Vagina (tissue), 2 donors: ENCODE measurements around the gene MIPEP. TPM values are rescaled to one million over a fixed set of nuclear protein-coding genes. Genes with fewer than 3 reads are reported as not detected.

Source experiments
- DNase-seq, 2 donors: peaks; one replicate each; pipeline ENCODE4 v3.0.0-alpha.2; 2017; ENCODE audit errors: extremely low spot score in 2 of 2
- H3K27ac ChIP-seq: fragments of 200-600 bp; sonication (generic); one replicate; pipeline ENCODE4 v1.5.1; 2019
- H3K27me3 ChIP-seq: fragments of 200-600 bp; sonication (generic); one replicate; pipeline ENCODE4 v1.5.1; 2019
- H3K36me3 ChIP-seq, 2 donors: fragments of 200-600 bp; sonication (generic); one replicate each; pipeline ENCODE4 v1.5.1; 2017 to 2019
- H3K4me1 ChIP-seq: fragments of 200-600 bp; sonication (generic); one replicate; pipeline ENCODE4 v1.5.1; 2019
- H3K4me3 ChIP-seq, 2 donors: fragments of 200-600 bp; sonication (generic); 1 replicate in 1 of 2; 2 replicates in 1 of 2; pipeline ENCODE4 v1.5.1; 2016 to 2019
- H3K9me3 ChIP-seq: fragments of 200-600 bp; sonication (generic); one replicate; pipeline ENCODE4 v1.5.1; 2019
- POLR2A ChIP-seq, 2 donors: fragments of 450-650 bp; IDR thresholded peaks; one replicate each; pipeline ENCODE4 v1.6.1; 2017; ENCODE audit warnings: antibody characterized with exemption in 2 of 2, mild to moderate bottlenecking in 2 of 2, moderate library complexity in 2 of 2
- POLR2AphosphoS5 ChIP-seq, 2 donors: sonication (generic); formaldehyde crosslinking; IDR thresholded peaks; one replicate each; pipeline ENCODE4 v1.9.0; 2017; ENCODE audit warnings: antibody characterized with exemption in 2 of 2, mild to moderate bottlenecking in 2 of 2, low read depth in 1 of 2; ENCODE audit not compliant: insufficient read depth in 1 of 2
- intact Hi-C: fragments of 100-400 bp; cut with DNase I; formaldehyde crosslinking; loops from one replicate; pipeline ENCODE4 v1.15.1; 2023
- total RNA-seq: library from RNA; depleted of rRNA; stranded (reverse); fragments of >200 nt; gene quantifications from one replicate; pipeline ENCODE4 v1.2.3, GENCODE V29; 2016
- TF ChIP-seq, protein P1 (sequence below), 3 experiments: fragments of 450-650 bp in 2 of 3; fragments of 200-600 bp in 1 of 3; sonication (generic) in 1 of 3; IDR thresholded peaks; one replicate each; pipeline ENCODE4 v1.5.1; 2017 to 2019; ENCODE audit warnings: antibody characterized with exemption in 3 of 3, mild to moderate bottlenecking in 2 of 3, moderate library complexity in 2 of 3

The MIPEP gene
- total RNA-seq, 1 donor from 2014 or later, result 13.3 TPM

DNA sequence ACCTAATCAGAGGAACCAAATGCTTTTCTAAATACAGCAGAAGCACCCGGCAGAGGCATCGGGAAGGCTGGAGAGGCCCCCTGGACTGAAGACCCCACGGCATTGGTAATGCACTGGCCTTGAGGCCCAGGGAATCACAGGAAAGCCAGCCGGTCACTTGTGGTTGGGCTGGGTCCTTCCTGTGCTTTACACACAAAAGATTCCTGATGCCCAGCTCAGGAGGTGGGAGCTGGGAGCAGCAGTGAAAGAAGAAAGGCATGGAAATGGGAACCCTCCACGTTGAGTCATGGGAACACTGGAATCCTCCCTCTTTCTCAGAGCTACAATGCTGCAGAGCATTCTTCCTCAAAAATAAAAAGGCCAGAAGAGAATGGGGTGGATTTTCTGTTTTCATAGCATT is 192.6 kb downstream of the MIPEP start:
- H3K4me1 ChIP-seq, result no peaks in the 10 kb centered on the region
- no peak overlapping the region for H3K4me3 ChIP-seq
- TF ChIP-seq POLR2A (IDR thresholded peaks at IDR 0.05) (no peak), POLR2AphosphoS5 (IDR thresholded peaks at IDR 0.05; ENCODE audit: insufficient read depth in 1 of 2, low read depth in 1 of 2) (no peak)
- TF ChIP-seq, protein P1, sequence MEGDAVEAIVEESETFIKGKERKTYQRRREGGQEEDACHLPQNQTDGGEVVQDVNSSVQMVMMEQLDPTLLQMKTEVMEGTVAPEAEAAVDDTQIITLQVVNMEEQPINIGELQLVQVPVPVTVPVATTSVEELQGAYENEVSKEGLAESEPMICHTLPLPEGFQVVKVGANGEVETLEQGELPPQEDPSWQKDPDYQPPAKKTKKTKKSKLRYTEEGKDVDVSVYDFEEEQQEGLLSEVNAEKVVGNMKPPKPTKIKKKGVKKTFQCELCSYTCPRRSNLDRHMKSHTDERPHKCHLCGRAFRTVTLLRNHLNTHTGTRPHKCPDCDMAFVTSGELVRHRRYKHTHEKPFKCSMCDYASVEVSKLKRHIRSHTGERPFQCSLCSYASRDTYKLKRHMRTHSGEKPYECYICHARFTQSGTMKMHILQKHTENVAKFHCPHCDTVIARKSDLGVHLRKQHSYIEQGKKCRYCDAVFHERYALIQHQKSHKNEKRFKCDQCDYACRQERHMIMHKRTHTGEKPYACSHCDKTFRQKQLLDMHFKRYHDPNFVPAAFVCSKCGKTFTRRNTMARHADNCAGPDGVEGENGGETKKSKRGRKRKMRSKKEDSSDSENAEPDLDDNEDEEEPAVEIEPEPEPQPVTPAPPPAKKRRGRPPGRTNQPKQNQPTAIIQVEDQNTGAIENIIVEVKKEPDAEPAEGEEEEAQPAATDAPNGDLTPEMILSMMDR (IDR thresholded peaks at IDR 0.05), result no peak
- H3K36me3 ChIP-seq, result no peaks in the 10 kb centered on the region
- H3K9me3 ChIP-seq, result no peaks in the 10 kb centered on the region
- intact Hi-C loops, result no loop called here
- DNase-seq, result peak in 1 of 2 donors; percentile 64
- H3K27ac ChIP-seq, result no peak overlapping the region
- no peaks in the 10 kb centered on the region for H3K27me3 ChIP-seq

DNA sequence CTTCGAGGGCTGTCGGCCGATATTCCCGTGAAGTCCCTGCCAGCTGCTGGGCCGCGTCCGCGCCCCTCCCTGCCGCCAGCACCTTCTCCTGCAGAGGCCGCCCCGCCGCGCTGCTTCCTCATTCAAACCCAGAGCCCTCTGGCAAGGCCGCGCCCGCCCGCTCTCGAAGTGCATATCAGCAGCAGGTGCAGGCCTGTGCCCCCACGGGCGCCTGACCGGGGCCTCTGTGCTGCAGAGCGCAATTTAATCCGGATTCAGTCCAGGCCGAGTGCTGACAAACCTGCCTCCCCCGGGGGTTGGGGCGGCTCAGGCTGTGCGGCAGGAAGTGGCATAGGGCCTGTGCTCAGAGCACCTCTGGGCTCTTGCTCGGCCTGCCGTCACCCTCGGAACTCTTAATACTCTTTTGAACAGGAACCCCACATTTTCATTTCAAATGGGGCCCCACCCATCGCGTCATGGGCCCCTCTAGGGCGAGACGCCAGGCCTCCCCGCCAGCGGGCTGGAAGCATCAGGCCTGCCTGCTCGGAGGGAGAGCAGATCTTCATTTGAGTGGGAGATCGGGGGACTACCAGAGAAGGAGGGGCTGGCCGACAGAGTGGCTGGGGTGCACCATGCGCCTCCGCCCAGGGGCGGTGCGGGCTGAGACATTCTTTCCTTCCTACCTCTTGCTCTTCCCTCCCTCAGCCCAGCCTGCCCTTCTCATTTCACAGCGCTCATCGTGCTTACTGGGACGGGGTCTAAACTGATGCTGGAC is 193.3 kb downstream of the MIPEP start:
- no peaks in the 10 kb centered on the region for H3K36me3 ChIP-seq
- intact Hi-C loops, result no loop called here
- peak in 1 of 2 donors; percentile 71 for DNase-seq
- no peaks in the 10 kb centered on the region for H3K27me3 ChIP-seq
- H3K9me3 ChIP-seq, result no peaks in the 10 kb centered on the region
- H3K27ac ChIP-seq, result no peak overlapping the region
- H3K4me1 ChIP-seq, result no peaks in the 10 kb centered on the region
- no peak overlapping the region for H3K4me3 ChIP-seq
- TF ChIP-seq POLR2A (IDR thresholded peaks at IDR 0.05), result no peak
- TF ChIP-seq, protein P1 (IDR thresholded peaks at IDR 0.05), result no peak
- no peak for TF ChIP-seq POLR2AphosphoS5 (IDR thresholded peaks at IDR 0.05; ENCODE audit: insufficient read depth in 1 of 2, low read depth in 1 of 2)

DNA sequence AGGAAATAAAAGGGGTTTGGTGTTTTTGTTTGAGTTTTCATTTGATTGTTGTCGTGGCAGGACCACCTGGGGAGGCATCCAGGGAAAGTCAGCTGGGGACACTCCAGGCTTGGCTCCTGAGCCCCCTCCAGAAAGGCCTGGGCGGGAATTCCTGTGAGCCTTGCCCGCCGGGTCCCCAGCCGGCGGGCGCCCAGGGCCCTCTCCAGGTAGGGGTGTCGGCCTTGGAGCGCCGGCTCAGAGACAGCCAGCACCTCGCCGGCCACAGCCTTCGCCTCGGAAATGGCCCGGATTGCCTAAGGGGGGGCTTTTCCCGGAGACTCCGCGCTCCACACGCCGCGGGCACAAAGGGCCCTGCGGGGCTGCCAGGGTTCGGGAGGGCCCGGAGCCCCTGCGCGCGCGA is 194.0 kb downstream of the MIPEP start:
- no peaks in the 10 kb centered on the region for H3K9me3 ChIP-seq
- H3K36me3 ChIP-seq, result no peaks in the 10 kb centered on the region
- TF ChIP-seq POLR2AphosphoS5 (IDR thresholded peaks at IDR 0.05; ENCODE audit: insufficient read depth in 1 of 2, low read depth in 1 of 2) (no peak), POLR2A (IDR thresholded peaks at IDR 0.05) (no peak)
- TF ChIP-seq, protein P1 (IDR thresholded peaks at IDR 0.05), result no peak
- no peak overlapping the region for H3K27ac ChIP-seq
- no peak for DNase-seq
- H3K4me1 ChIP-seq, result no peaks in the 10 kb centered on the region
- no peak overlapping the region for H3K4me3 ChIP-seq
- no peaks in the 10 kb centered on the region for H3K27me3 ChIP-seq
- intact Hi-C loops, result no loop called here

DNA sequence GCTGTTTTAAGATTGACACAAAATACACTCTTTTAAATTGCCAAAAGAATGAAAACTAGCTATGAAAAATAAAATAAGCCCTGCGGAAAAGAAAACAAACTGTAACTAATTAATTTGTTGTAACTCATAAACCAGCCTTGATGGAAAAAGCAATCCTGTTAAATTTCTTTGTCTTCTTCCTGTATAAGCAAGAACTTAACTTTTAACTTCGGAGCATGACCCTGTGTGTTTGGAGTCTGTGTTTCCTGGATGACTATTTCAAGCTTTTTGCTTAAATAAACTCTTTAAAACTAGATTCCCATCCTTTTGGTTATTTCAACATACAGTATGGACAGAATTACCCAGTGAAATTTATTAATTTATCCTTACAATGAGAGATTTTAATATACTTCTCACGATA is 196.4 kb downstream of the MIPEP start:
- intact Hi-C loops, result no loop called here
- no peak for DNase-seq
- Histone ChIP-seq H3K9me3 (no peaks in the 10 kb centered on the region), H3K36me3 (no peaks in the 10 kb centered on the region), H3K27me3 (no peaks in the 10 kb centered on the region), H3K4me3 (no peak overlapping the region), H3K27ac (no peak overlapping the region), H3K4me1 (no peaks in the 10 kb centered on the region)
- TF ChIP-seq POLR2A (IDR thresholded peaks at IDR 0.05) (no peak), POLR2AphosphoS5 (IDR thresholded peaks at IDR 0.05; ENCODE audit: insufficient read depth in 1 of 2, low read depth in 1 of 2) (no peak)
- TF ChIP-seq, protein P1 (IDR thresholded peaks at IDR 0.05), result no peak

DNA sequence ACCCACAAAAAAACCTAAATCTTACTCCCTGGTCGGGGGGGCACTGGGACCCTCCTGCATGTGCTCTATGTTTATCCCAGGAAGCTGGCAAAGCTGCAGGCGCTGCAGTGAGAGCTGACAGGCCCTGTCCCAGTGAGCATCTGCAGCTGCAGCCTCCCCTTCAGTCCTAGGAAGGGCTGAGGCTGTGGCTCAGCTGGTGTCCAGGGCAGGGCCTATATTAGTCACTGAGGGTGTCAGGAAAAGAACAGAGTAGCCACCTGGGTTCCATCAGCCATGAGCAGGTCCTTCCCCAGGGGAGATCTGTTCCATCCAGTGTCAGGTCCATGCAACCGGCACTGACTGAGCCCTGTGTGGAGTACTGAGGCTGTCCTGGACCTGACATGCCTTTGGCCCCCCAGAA is 198.5 kb downstream of the MIPEP start:
- Histone ChIP-seq H3K27me3 (no peaks in the 10 kb centered on the region), H3K27ac (no peak overlapping the region), H3K4me3 (no peak overlapping the region), H3K9me3 (no peaks in the 10 kb centered on the region), H3K4me1 (no peaks in the 10 kb centered on the region), H3K36me3 (no peaks in the 10 kb centered on the region)
- DNase-seq, result no peak
- TF ChIP-seq POLR2AphosphoS5 (IDR thresholded peaks at IDR 0.05; ENCODE audit: insufficient read depth in 1 of 2, low read depth in 1 of 2), result no peak
- TF ChIP-seq, protein P1 (IDR thresholded peaks at IDR 0.05), result no peak
- no peak for TF ChIP-seq POLR2A (IDR thresholded peaks at IDR 0.05)
- intact Hi-C loops, result no loop called here
